Keratinocyte (primary cell): ENCODE data around the gene C1RL. TPM values are rescaled to one million over a fixed set of nuclear protein-coding genes. Genes with fewer than 3 reads are reported as not detected.

Experiments used
- DNase-seq: peaks from one replicate; pipeline ENCODE4 v3.0.0-alpha.2; 2011; ENCODE audit warnings: low read depth, missing footprints, low spot score
- FAIRE-seq: peaks from 2 replicates; lab custom pipeline; 2011; peaks lifted over from hg19 to GRCh38; lab: Jason Lieb, UNC
- H2AFZ ChIP-seq: 2 replicates; pipeline ENCODE4 v1.6.0; 2012; ENCODE audit warnings: low read length, control low read depth, inconsistent platforms; ENCODE audit not compliant: control insufficient read depth
- H3K27ac ChIP-seq: 2 replicates; pipeline ENCODE4 v1.5.1; 2011; ENCODE audit warnings: low read length; ENCODE audit not compliant: control insufficient read depth, insufficient read depth
- H3K27me3 ChIP-seq: 3 replicates; pipeline ENCODE4 v1.6.0; 2011; ENCODE audit warnings: low read length; ENCODE audit not compliant: control insufficient read depth, insufficient read depth; ENCODE audit errors: extremely low read depth
- H3K36me3 ChIP-seq, 2 experiments: 2 replicates in 1 of 2; 3 replicates in 1 of 2; pipeline ENCODE4 v1.5.1; 2011; ENCODE audit warnings: low read length in 2 of 2, mild to moderate bottlenecking in 1 of 2; ENCODE audit not compliant: control insufficient read depth in 2 of 2, insufficient read depth in 2 of 2; ENCODE audit errors: extremely low read depth in 1 of 2
- H3K4me1 ChIP-seq: 3 replicates; pipeline ENCODE4 v1.5.1; 2011; ENCODE audit warnings: low read length; ENCODE audit not compliant: control insufficient read depth, insufficient read depth; ENCODE audit errors: extremely low read depth
- H3K4me2 ChIP-seq: 3 replicates; pipeline ENCODE4 v1.6.0; 2011; ENCODE audit warnings: low read depth, low read length; ENCODE audit not compliant: control insufficient read depth, insufficient read depth; ENCODE audit errors: extremely low read depth
- H3K4me3 ChIP-seq, 3 experiments: fragments of 200-600 bp in 1 of 3; sonication (generic) in 1 of 3; 2 replicates in 2 of 3; 3 replicates in 1 of 3; pipeline ENCODE4 v1.5.1; 2011 to 2016; ENCODE audit warnings: low read length in 3 of 3, mild to moderate bottlenecking in 3 of 3, control low read depth in 2 of 3, inconsistent platforms in 1 of 3, low read depth in 1 of 3, mixed read lengths in 1 of 3, mixed run types in 1 of 3, moderate library complexity in 1 of 3; ENCODE audit not compliant: control insufficient read depth in 2 of 3, insufficient read depth in 2 of 3; ENCODE audit errors: extremely low read depth in 1 of 3
- H3K79me2 ChIP-seq: 2 replicates; pipeline ENCODE4 v1.6.0; 2012; ENCODE audit warnings: low read length; ENCODE audit not compliant: control insufficient read depth, insufficient read depth
- H3K9ac ChIP-seq: 3 replicates; pipeline ENCODE4 v1.6.0; 2011; ENCODE audit warnings: low read length; ENCODE audit not compliant: control insufficient read depth, insufficient read depth; ENCODE audit errors: extremely low read depth
- H3K9me1 ChIP-seq: 3 replicates; pipeline ENCODE4 v1.6.0; 2011; ENCODE audit warnings: low read length; ENCODE audit not compliant: control insufficient read depth, insufficient read depth; ENCODE audit errors: extremely low read depth
- H3K9me3 ChIP-seq: 2 replicates; pipeline ENCODE4 v1.5.1; 2012; ENCODE audit warnings: low read depth, low read length; ENCODE audit not compliant: control insufficient read depth
- H4K20me1 ChIP-seq: 3 replicates; pipeline ENCODE4 v1.6.0; 2011; ENCODE audit warnings: low read length; ENCODE audit not compliant: control insufficient read depth, insufficient read depth; ENCODE audit errors: extremely low read depth
- EZH2 ChIP-seq: IDR thresholded peaks from one replicate; pipeline ENCODE4 v1.6.1; 2012; ENCODE audit warnings: inconsistent platforms, mild to moderate bottlenecking, low read length, moderate library complexity
- dilution Hi-C: fragments of 300-500 bp; cut with MboI; formaldehyde crosslinking; loops from one replicate; pipeline ENCODE4 v1.7.0; 2020; ENCODE audit warnings: low sequenced_read_pairs; ENCODE audit not compliant: extremely low pct_ligation_motif_present
- polyA plus RNA-seq, 5 experiments: library from polyadenylated mRNA; depleted of rRNA in 3 of 5; stranded (reverse) in 3 of 5; stranded (forward) in 1 of 5; unstranded in 1 of 5; fragments of >200 nt; gene quantifications; 1 replicate in 1 of 5; 2 replicates in 3 of 5; 3 replicates in 1 of 5; pipeline versions ENCODE4 v1.2.1 to v1.2.3, GENCODE V29; 2011 to 2012; ENCODE audit warnings: missing spikeins in 2 of 5, low read depth in 1 of 5, low replicate concordance in 1 of 5
- TF ChIP-seq, protein P1 (sequence below), 3 experiments: IDR thresholded peaks in 1 of 3; conservative IDR thresholded peaks in 1 of 3; optimal IDR thresholded peaks in 1 of 3; 2 replicates in 2 of 3; 3 replicates in 1 of 3; pipeline versions ENCODE3 to v1.5.1; 2011; ENCODE audit warnings: low read length in 3 of 3, mild to moderate bottlenecking in 3 of 3, moderate library complexity in 2 of 3, control low read depth in 1 of 3, inconsistent platforms in 1 of 3; ENCODE audit not compliant: insufficient read depth in 2 of 3; ENCODE audit errors: extremely low read depth in 1 of 3

Gene C1RL
- polyA plus RNA-seq, 1 donor (not counting 4 experiments of a cell fraction or from before 2014, with no cell fraction given), result 9.3 TPM

DNA sequence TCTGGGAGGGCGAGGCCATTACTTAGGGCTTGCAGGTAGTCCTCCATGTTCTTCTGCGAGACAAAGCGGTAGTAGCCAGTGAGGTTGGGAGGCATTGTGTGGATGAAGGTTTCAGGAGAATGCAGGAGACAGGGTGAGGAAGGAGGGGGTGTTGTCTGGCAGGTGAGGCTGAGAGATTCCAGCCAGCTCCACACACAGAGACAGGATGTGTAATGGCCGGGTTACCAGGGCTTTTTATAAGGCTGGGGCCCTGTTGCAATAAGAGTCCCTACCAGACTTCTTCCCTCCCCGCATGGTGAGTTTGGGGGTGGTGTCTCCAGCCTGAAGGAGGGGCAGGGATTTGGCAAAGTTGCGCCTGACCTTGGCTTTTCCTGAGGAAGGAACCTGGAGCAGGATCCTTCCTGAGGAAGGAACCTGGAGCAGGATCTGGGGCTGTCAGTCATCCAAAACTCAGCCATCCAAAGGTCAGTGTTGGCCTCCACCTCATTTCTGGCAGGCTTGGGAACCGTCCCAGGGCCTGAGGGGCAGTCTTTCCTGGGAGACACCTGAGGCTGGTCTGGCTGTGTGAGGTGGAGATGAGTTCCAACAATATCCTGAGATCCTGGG lies 19.8 kb upstream of the C1RL start, which contains the start of gene RBP5:
TSS of gene RBP5 (minus strand) at position 209 of the 606 bp plus-strand sequence. CDS start at position 95, 114 bp downstream.
- no peaks in the 10 kb centered on the region for H3K9me3 ChIP-seq
- DNase-seq (no peak), FAIRE-seq (no peak)
- H4K20me1 ChIP-seq, result peaks cover 2% of the 10 kb centered on the region
- no peaks in the 10 kb centered on the region for H3K9me1 ChIP-seq
- H3K36me3 ChIP-seq, result peaks cover 0 to 8% of the 10 kb centered on the region in 2 experiments
- H3K4me3 ChIP-seq, result peak within 1 kb of the TSS; percentile 58 to 74 (median 74)
- dilution Hi-C loops, result no loop called here
- peaks cover 18% of the 10 kb centered on the region for H3K4me1 ChIP-seq
- peak within 1 kb of the TSS; percentile 53 for H3K9ac ChIP-seq
- no peak for TF ChIP-seq EZH2
- TF ChIP-seq, protein P1, sequence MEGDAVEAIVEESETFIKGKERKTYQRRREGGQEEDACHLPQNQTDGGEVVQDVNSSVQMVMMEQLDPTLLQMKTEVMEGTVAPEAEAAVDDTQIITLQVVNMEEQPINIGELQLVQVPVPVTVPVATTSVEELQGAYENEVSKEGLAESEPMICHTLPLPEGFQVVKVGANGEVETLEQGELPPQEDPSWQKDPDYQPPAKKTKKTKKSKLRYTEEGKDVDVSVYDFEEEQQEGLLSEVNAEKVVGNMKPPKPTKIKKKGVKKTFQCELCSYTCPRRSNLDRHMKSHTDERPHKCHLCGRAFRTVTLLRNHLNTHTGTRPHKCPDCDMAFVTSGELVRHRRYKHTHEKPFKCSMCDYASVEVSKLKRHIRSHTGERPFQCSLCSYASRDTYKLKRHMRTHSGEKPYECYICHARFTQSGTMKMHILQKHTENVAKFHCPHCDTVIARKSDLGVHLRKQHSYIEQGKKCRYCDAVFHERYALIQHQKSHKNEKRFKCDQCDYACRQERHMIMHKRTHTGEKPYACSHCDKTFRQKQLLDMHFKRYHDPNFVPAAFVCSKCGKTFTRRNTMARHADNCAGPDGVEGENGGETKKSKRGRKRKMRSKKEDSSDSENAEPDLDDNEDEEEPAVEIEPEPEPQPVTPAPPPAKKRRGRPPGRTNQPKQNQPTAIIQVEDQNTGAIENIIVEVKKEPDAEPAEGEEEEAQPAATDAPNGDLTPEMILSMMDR (optimal IDR thresholded peaks at IDR 0.05 in 1 of 3, IDR thresholded peaks at IDR 0.05 in 1 of 3, conservative IDR thresholded peaks at IDR 0.05 in 1 of 3; ENCODE audit: extremely low read depth in 1 of 3, insufficient read depth in 2 of 3, low read length in 3 of 3), result no peak
- H2AFZ ChIP-seq, result peak within 1 kb of the TSS; percentile 37
- H3K4me2 ChIP-seq, result peak within 1 kb of the TSS; percentile 95
- no peak within 1 kb of the TSS for H3K27ac ChIP-seq
- H3K79me2 ChIP-seq, result no peaks in the 10 kb centered on the region
- no peaks in the 10 kb centered on the region for H3K27me3 ChIP-seq

DNA sequence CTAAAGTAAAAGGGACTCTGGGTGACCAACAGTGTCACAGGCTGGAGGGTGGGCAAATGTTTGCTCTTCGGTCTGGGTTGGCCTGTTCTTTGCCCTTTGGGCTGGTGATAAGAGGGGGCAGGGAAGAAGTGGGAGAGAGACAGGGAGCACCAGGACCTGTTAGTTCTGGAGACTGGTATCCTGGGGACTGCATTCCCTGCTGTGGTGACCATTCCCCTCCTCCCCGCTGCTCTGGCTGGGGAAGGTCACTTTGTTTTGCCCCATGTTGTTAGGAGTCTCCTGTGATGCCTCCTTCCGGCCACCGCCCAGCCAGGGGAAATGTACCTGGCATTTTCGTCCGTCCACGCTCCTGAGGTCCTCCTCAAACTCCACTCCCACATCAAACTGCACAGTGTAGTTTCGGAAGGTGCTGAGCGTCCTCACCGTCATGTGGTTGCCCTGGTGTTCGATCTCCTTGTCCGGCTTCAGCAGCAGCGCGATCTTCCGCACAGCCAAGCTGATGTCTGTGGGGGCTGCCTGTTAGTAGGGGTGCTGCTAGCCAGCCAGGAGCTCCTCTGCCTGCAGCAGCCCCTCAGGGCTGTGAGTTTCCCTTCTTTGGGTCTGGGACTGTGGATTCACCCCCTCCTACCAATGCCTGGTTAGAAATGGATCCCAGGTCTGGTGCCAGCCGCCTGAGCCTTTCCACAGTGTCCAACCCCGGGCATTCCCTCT lies 19.1 kb upstream of the C1RL start:
- H3K27ac ChIP-seq, result no peak overlapping the region
- H3K4me1 ChIP-seq, result peaks cover 18% of the 10 kb centered on the region
- no peaks in the 10 kb centered on the region for H3K79me2 ChIP-seq
- no peak overlapping the region for H3K4me2 ChIP-seq
- H4K20me1 ChIP-seq, result peaks cover 2% of the 10 kb centered on the region
- no peaks in the 10 kb centered on the region for H3K9me1 ChIP-seq
- no peak overlapping the region for H2AFZ ChIP-seq
- TF ChIP-seq, protein P1 (optimal IDR thresholded peaks at IDR 0.05 in 1 of 3, IDR thresholded peaks at IDR 0.05 in 1 of 3, conservative IDR thresholded peaks at IDR 0.05 in 1 of 3; ENCODE audit: extremely low read depth in 1 of 3, insufficient read depth in 2 of 3, low read length in 3 of 3), result no peak
- no peak for TF ChIP-seq EZH2
- no peak overlapping the region for H3K9ac ChIP-seq
- FAIRE-seq (no peak), DNase-seq (no peak)
- no peak overlapping the region for H3K4me3 ChIP-seq
- H3K36me3 ChIP-seq, result peaks cover 0 to 3% of the 10 kb centered on the region in 2 experiments
- H3K9me3 ChIP-seq, result no peaks in the 10 kb centered on the region
- dilution Hi-C loops, result no loop called here
- H3K27me3 ChIP-seq, result no peaks in the 10 kb centered on the region
